HEK293T (cell line): ENCODE data around the gene GIMAP5.

Source experiments
- FOXA1 ChIP-seq: fragments of 450-650 bp; IDR thresholded peaks from 2 replicates; pipeline ENCODE4 v1.6.1; 2016; ENCODE audit warnings: mild to moderate bottlenecking
- FOXM1 ChIP-seq: fragments of 450-650 bp; IDR thresholded peaks from 2 replicates; pipeline ENCODE4 v1.6.1; 2017; ENCODE audit warnings: mild to moderate bottlenecking, borderline replicate concordance

DNA sequence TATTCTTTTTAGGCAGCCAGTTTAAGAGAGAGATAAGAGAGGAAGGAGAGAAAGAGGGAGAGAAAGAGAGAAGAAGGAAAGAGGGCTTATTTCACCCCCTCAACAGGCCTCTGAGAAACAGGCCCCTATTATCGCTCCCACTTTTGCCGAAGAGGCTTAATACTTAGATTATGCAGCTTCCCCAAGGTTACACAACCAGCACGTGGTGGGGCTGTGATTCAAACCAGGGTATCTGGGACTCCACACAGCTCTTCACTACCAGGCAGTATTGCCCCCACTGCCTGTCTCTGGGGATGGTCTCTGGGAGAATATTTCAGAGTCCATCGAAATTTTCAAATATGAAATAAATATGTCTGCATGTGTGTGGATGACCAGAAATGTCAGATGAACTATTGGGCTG, 17.8 kb upstream of the GIMAP5 start:
- TF ChIP-seq FOXM1 (no peak), FOXA1 (no peak)
